GM10266 (cell line): Measurements from ENCODE around the gene ZNF212.
"Not testable (repeated sequence)": the region's sequence is repeated elsewhere in the genome, so short reads cannot be mapped to it uniquely, and the experiment has no call there.

Source experiments
- DNase-seq: peaks from one replicate; pipeline ENCODE4 v3.0.0; 2012; ENCODE audit errors: extremely low spot score
- CTCF ChIP-seq: IDR thresholded peaks from 2 replicates; pipeline ENCODE4 v1.5.1; 2012; ENCODE audit warnings: mild to moderate bottlenecking, low read depth; ENCODE audit not compliant: control insufficient read depth, insufficient read depth; ENCODE audit errors: missing control alignments

ZNF212 gene

GRCh38 chr7:149228831-149229471 is 10.5 kb upstream of the ZNF212 start:
- DNase-seq: no peak
- TF ChIP-seq CTCF: no peak

GRCh38 chr7:149229526-149229925 is 9.9 kb upstream of the ZNF212 start:
- no peak for TF ChIP-seq CTCF
- no peak for DNase-seq

GRCh38 chr7:149232362-149232761 is 7.1 kb upstream of the ZNF212 start:
- no peak for DNase-seq
- TF ChIP-seq CTCF: no peak

- DNase-seq: not testable (repeated sequence)
Observed at GRCh38 chr7:149233655-149234204, 5.7 kb upstream of the ZNF212 start.

GRCh38 chr7:149237502-149237901 is 1.9 kb upstream of the ZNF212 start:
- DNase-seq: no peak
- TF ChIP-seq CTCF: no peak

GRCh38 chr7:149238051-149238450 is 1.4 kb upstream of the ZNF212 start:
- TF ChIP-seq CTCF: no peak
- DNase-seq: no peak

GRCh38 chr7:149240637-149241036 is 1.2 kb downstream of the ZNF212 start:
- DNase-seq: no peak
- TF ChIP-seq CTCF: no peak

- no peak for DNase-seq
- TF ChIP-seq CTCF: no peak
Observed at GRCh38 chr7:149241696-149242095, 2.2 kb downstream of the ZNF212 start.
